Esophagus muscularis mucosa (tissue), 4 donors: ENCODE results near the gene IFI27L2. TPM values are rescaled to one million over a fixed set of nuclear protein-coding genes. Genes with fewer than 3 reads are reported as not detected.

ENCODE experiments used
- DNase-seq: peaks from one replicate; pipeline ENCODE4 v3.0.0-alpha.2; 2017; ENCODE audit errors: extremely low spot score
- H3K27ac ChIP-seq, 4 donors: fragments of 200-600 bp; sonication (generic); replicated peaks in 1 of 4; 1 replicate in 3 of 4; 2 replicates in 1 of 4; pipeline ENCODE4 v1.5.1; 2016 to 2019; ENCODE audit warnings: mild to moderate bottlenecking in 1 of 4
- H3K27me3 ChIP-seq, 4 donors: fragments of 200-600 bp; sonication (generic); one replicate each; pipeline versions ENCODE4 v1.5.1 to v1.6.0; 2016 to 2019
- H3K36me3 ChIP-seq, 4 donors: fragments of 200-600 bp; sonication (generic); one replicate each; pipeline ENCODE4 v1.5.1; 2016 to 2019
- H3K4me1 ChIP-seq, 4 donors: fragments of 200-600 bp; sonication (generic); one replicate each; pipeline ENCODE4 v1.5.1; 2016 to 2019
- H3K4me3 ChIP-seq, 4 donors: fragments of 200-600 bp; sonication (generic); 1 replicate in 2 of 4; 2 replicates in 2 of 4; pipeline ENCODE4 v1.5.1; 2016 to 2019; ENCODE audit warnings: mild to moderate bottlenecking in 4 of 4, moderate library complexity in 1 of 4
- H3K9me3 ChIP-seq, 4 donors: fragments of 200-600 bp; sonication (generic); 1 replicate in 3 of 4; 2 replicates in 1 of 4; pipeline ENCODE4 v1.5.1; 2016 to 2019
- EP300 ChIP-seq: sonication (generic); formaldehyde crosslinking; IDR thresholded peaks from one replicate; pipeline ENCODE4 v1.6.1; 2017; ENCODE audit warnings: antibody characterized with exemption
- POLR2A ChIP-seq: fragments of 450-650 bp; IDR thresholded peaks from one replicate; pipeline ENCODE4 v1.6.1; 2017; ENCODE audit warnings: antibody characterized with exemption, moderate library complexity, mild to moderate bottlenecking, low read depth
- POLR2AphosphoS5 ChIP-seq, 2 donors: sonication (generic); formaldehyde crosslinking; IDR thresholded peaks; one replicate each; pipeline ENCODE4 v1.6.1; 2017; ENCODE audit warnings: antibody characterized with exemption in 2 of 2
- WGBS: methylation state at CpG from one replicate; pipeline ENCODE4 v1.1.5; 2018; 5-methylcytosine and 5-hydroxymethylcytosine counted together
- intact Hi-C: fragments of 100-400 bp; cut with DNase I; formaldehyde crosslinking; loops from one replicate; pipeline ENCODE4 v1.15.1; 2023
- total RNA-seq, 4 donors: library from RNA; depleted of rRNA; stranded (reverse); fragments of >200 nt; gene quantifications; one replicate each; pipeline versions ENCODE4 v1.1.0 to v1.2.1, GENCODE V29; 2016
- TF ChIP-seq, protein P1 (sequence below), 3 experiments: fragments of 200-600 bp in 2 of 3; fragments of 450-650 bp in 1 of 3; sonication (generic) in 2 of 3; IDR thresholded peaks; one replicate each; pipeline ENCODE4 v1.5.1; 2017 to 2019; ENCODE audit warnings: antibody characterized with exemption in 3 of 3, mild to moderate bottlenecking in 2 of 3, moderate library complexity in 1 of 3

Gene IFI27L2
- total RNA-seq, 4 donors from 2014 or later: 38.8 to 83.9 (median 64.7) TPM

DNA sequence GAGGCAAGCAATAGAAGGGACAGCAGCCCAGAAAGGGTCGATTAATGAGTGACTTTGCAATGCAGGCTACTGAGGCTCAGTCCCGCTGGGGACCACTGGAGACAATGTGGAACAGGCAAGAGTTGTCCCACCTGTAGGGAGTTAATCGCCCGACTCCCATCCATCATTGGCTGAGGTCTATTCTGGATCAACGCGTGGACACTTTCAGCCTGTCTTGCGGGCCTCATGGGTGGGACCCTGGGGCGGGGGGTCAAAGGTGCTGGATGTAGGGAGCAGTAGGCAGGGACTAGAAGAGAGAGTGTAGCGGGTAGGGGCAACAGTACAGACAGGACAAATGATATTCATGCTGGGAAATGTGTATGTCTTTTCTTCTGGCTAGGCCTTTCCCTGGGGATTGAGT is 6.1 kb downstream of the IFI27L2 start:
- peaks cover 0 to 23% (median 19%) of the 10 kb centered on the region in 4 donors for H3K9me3 ChIP-seq
- peaks cover 0 to 10% (median 7%) of the 10 kb centered on the region in 4 donors for H3K36me3 ChIP-seq
- H3K27me3 ChIP-seq: no peaks in the 10 kb centered on the region
- H3K4me3 ChIP-seq: no peak overlapping the region
- peaks cover 0 to 2% (median under 1%) of the 10 kb centered on the region in 4 donors for H3K4me1 ChIP-seq
- TF ChIP-seq, protein P1, sequence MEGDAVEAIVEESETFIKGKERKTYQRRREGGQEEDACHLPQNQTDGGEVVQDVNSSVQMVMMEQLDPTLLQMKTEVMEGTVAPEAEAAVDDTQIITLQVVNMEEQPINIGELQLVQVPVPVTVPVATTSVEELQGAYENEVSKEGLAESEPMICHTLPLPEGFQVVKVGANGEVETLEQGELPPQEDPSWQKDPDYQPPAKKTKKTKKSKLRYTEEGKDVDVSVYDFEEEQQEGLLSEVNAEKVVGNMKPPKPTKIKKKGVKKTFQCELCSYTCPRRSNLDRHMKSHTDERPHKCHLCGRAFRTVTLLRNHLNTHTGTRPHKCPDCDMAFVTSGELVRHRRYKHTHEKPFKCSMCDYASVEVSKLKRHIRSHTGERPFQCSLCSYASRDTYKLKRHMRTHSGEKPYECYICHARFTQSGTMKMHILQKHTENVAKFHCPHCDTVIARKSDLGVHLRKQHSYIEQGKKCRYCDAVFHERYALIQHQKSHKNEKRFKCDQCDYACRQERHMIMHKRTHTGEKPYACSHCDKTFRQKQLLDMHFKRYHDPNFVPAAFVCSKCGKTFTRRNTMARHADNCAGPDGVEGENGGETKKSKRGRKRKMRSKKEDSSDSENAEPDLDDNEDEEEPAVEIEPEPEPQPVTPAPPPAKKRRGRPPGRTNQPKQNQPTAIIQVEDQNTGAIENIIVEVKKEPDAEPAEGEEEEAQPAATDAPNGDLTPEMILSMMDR (IDR thresholded peaks at IDR 0.05): no peak
- TF ChIP-seq EP300 (no peak), POLR2AphosphoS5 (IDR thresholded peaks at IDR 0.05) (no peak), POLR2A (no peak)
- DNase-seq: no peak
- 94% methylated on average over 9 of the region's 9 CpGs for WGBS
- intact Hi-C loops: no loop called here
- H3K27ac ChIP-seq: no peak overlapping the region

DNA sequence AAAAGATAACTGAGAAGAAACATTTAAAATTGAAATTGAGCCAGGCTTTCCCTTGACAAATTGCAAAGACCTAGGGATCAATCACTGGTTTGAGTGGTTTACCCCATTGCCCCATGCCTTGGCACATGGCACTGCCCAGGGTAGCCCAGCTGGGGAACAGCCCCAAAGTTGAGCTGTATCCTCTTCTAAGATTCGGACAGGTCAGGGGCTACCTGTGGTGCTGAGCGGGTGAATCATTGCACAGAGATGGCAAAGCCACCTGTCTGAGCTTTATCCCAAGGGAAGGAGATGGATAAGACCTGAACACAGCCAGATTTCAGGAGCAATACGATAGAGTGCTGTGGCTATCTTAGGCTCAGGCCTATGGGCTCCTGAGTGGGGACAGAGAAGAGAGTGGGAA is 7.0 kb downstream of the IFI27L2 start:
- no peaks in the 10 kb centered on the region for H3K4me1 ChIP-seq
- DNase-seq: no peak
- H3K27ac ChIP-seq: no peak overlapping the region
- H3K9me3 ChIP-seq: peaks cover 0 to 23% (median 19%) of the 10 kb centered on the region in 4 donors
- H3K4me3 ChIP-seq: no peak overlapping the region
- H3K36me3 ChIP-seq: peaks cover 0 to 6% (median 3%) of the 10 kb centered on the region in 4 donors
- WGBS: 95% methylated on average over 3 of the region's 3 CpGs
- no peaks in the 10 kb centered on the region for H3K27me3 ChIP-seq
- TF ChIP-seq EP300 (no peak), POLR2AphosphoS5 (IDR thresholded peaks at IDR 0.05) (no peak), POLR2A (no peak)
- TF ChIP-seq, protein P1 (IDR thresholded peaks at IDR 0.05): no peak
- intact Hi-C loops: no loop called here

DNA sequence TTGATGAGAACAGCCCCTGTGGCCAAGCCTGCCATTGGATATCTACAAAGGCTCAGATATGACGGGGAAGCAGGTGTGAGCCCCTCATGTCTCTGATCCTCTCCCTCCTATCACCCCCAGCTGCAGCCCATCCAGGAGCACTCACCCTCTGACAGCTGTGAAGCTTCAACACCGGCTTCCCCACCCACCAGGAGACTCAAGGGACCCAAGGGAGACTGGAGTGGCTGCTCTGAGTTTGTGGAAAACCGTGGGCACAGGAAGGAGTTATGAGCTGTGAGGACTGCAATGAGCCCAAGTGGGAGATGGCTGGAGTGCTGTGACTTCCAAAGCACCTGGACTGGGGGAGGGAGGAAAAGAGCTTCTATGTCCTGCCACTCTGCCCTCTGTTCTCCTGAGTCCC is 7.9 kb downstream of the IFI27L2 start:
- Histone ChIP-seq H3K9me3 (peaks cover 0 to 23% (median 19%) of the 10 kb centered on the region in 4 donors), H3K36me3 (no peaks in the 10 kb centered on the region), H3K4me1 (no peaks in the 10 kb centered on the region), H3K27me3 (no peaks in the 10 kb centered on the region), H3K27ac (no peak overlapping the region), H3K4me3 (no peak overlapping the region)
- 31% methylated on average over 3 of the region's 3 CpGs for WGBS
- DNase-seq: no peak
- TF ChIP-seq, protein P1 (IDR thresholded peaks at IDR 0.05): no peak
- TF ChIP-seq EP300 (no peak), POLR2A (no peak), POLR2AphosphoS5 (IDR thresholded peaks at IDR 0.05) (no peak)
- intact Hi-C loops: no loop called here

DNA sequence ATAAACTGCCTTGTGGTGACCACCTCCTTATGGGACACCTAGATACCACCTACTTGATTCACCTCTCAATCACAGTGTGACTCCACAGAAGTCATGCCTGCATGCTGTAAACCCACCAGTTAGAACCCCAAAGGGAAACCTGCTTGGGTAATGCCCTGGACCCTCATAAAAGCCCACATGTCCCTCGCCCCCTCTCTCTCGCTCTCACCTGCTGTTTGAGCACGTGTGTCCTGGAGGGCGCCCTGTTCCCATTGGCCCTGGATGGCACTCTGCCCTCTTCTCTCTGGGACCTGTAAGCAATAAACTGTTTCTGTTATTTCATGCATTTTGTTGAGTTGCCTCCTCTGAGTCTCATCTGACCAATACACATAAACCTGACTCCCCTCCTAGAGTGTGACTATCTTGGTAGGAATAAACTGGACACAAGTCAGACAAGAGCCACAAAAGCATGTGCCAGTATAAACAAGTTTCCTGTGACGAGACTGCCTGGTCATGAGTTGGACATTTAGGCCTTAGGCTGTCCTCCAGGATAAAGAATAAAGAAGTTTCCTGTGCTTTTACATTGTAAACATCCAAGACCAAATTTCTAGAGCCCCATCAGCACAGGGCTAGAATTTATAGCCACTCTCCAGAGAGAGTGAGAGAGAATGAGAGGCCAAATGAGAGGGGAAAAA is 8.6 kb downstream of the IFI27L2 start:
- Histone ChIP-seq H3K9me3 (peaks cover 0 to 23% (median 19%) of the 10 kb centered on the region in 4 donors), H3K27me3 (peaks cover 0 to 4% (median 0%) of the 10 kb centered on the region in 4 donors), H3K36me3 (peaks cover 0 to 6% (median 3%) of the 10 kb centered on the region in 4 donors), H3K27ac (no peak overlapping the region), H3K4me1 (peaks cover 0 to under 1% (median under 1%) of the 10 kb centered on the region in 4 donors), H3K4me3 (no peak overlapping the region)
- DNase-seq: no peak
- intact Hi-C loops: no loop called here
- TF ChIP-seq EP300 (no peak), POLR2AphosphoS5 (IDR thresholded peaks at IDR 0.05) (no peak), POLR2A (no peak)
- TF ChIP-seq, protein P1 (IDR thresholded peaks at IDR 0.05): no peak
- 81% methylated on average over 5 of the region's 5 CpGs for WGBS
